SK-N-SH treated with all-trans-retinoic acid at 6 μM for 48 hours (cell line): ENCODE measurements around the gene KLHL35.

ENCODE experiments used
- ATAC-seq: fragments of 200-7000 bp; cut with Tn5 transposase; 3 replicates; pipeline ENCODE4 v1.9.1; 2020; ENCODE audit warnings: mild to moderate bottlenecking, moderate library complexity
- ARNTL ChIP-seq: fragments of 450-650 bp; formaldehyde crosslinking; IDR thresholded peaks from 2 replicates; pipeline ENCODE4 v1.5.0; 2020; ENCODE audit warnings: low read depth, mild to moderate bottlenecking, moderate library complexity, borderline replicate concordance
- ESRRG ChIP-seq: fragments of 250-450 bp; sonication (Bioruptor Pico); IDR thresholded peaks from 2 replicates; pipeline ENCODE4 v1.6.1; 2021; ENCODE audit warnings: mild to moderate bottlenecking
- OSR1 ChIP-seq: fragments of 250-450 bp; sonication (Bioruptor Pico); IDR thresholded peaks from 2 replicates; pipeline ENCODE4 v1.8.0; 2022; ENCODE audit warnings: moderate library complexity, mild to moderate bottlenecking, inconsistent platforms
- PPARA ChIP-seq: fragments of 250-450 bp; sonication (Bioruptor Pico); IDR thresholded peaks from 2 replicates; pipeline ENCODE4 v1.5.0; 2020; ENCODE audit warnings: mild to moderate bottlenecking, borderline replicate concordance
- RARB ChIP-seq: fragments of 250-450 bp; sonication (Bioruptor Pico); IDR thresholded peaks from 2 replicates; pipeline ENCODE4 v1.8.0; 2021; ENCODE audit warnings: mild to moderate bottlenecking, moderate library complexity
- TOX ChIP-seq: fragments of 250-450 bp; sonication (Bioruptor Pico); IDR thresholded peaks from 2 replicates; pipeline ENCODE4 v1.8.0; 2021; ENCODE audit warnings: mild to moderate bottlenecking, moderate library complexity, borderline replicate concordance
- ZFP3 ChIP-seq: fragments of 250-450 bp; sonication (Bioruptor Pico); IDR thresholded peaks from 2 replicates; pipeline ENCODE4 v1.5.0; 2020; ENCODE audit warnings: mild to moderate bottlenecking, moderate library complexity
- ZFP30 ChIP-seq: fragments of 450-650 bp; formaldehyde crosslinking; IDR thresholded peaks from 2 replicates; pipeline ENCODE4 v1.5.0; 2022; ENCODE audit warnings: mild to moderate bottlenecking, moderate library complexity
- ZNF565 ChIP-seq: fragments of 450-650 bp; formaldehyde crosslinking; conservative IDR thresholded peaks from 2 replicates; pipeline ENCODE4 v1.5.0; 2020; ENCODE audit warnings: low read depth, mild to moderate bottlenecking, moderate library complexity
- TF ChIP-seq, protein P1 (sequence below): fragments of 250-450 bp; sonication (Bioruptor Pico); IDR thresholded peaks from 2 replicates; pipeline ENCODE4 v1.8.0; 2021; ENCODE audit warnings: low read depth, mild to moderate bottlenecking, moderate library complexity, borderline replicate concordance
- TF ChIP-seq, protein P2 (sequence below): fragments of 250-450 bp; sonication (Bioruptor Pico); IDR thresholded peaks from 2 replicates; pipeline ENCODE4 v1.5.1; 2021; ENCODE audit warnings: mild to moderate bottlenecking, moderate library complexity
- TF ChIP-seq, protein P3 (sequence below): fragments of 250-450 bp; sonication (Bioruptor Pico); IDR thresholded peaks from 2 replicates; pipeline ENCODE4 v1.5.1; 2020; ENCODE audit warnings: low read depth, mild to moderate bottlenecking, moderate library complexity
- TF ChIP-seq, protein P4 (sequence below): fragments of 250-450 bp; sonication (Bioruptor Pico); IDR thresholded peaks from 2 replicates; pipeline ENCODE4 v1.8.0; 2020; ENCODE audit warnings: mild to moderate bottlenecking, moderate library complexity, borderline replicate concordance
- TF ChIP-seq, protein P5 (sequence below): fragments of 250-450 bp; sonication (Bioruptor Pico); IDR thresholded peaks from 2 replicates; pipeline ENCODE4 v1.5.0; 2020; ENCODE audit warnings: mild to moderate bottlenecking, moderate library complexity

The KLHL35 gene

DNA sequence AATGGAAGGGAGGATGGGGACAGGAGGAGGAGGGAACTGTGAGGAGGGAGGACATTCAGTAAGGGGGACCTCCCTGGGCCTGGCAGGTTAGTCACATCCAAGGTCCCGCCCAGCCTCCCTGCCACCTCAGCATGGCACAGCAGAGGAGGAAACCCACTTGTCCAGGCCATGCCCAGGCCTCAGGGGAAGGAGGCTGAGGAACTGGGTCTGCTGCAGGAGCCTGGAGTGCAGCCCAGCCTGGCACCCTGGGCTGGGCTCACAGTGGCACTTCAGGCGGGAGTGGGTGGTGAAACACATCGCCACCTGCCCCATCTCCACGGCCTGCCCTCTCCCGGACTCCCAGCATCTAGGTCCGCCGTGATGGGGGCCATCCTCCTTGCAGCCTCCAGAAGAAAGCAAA is 17.2 kb upstream of the KLHL35 start:
- ATAC-seq: no peak
- TF ChIP-seq OSR1 (no peak), ESRRG (CRISPR knock-in tag) (no peak)
- TF ChIP-seq, protein P1, sequence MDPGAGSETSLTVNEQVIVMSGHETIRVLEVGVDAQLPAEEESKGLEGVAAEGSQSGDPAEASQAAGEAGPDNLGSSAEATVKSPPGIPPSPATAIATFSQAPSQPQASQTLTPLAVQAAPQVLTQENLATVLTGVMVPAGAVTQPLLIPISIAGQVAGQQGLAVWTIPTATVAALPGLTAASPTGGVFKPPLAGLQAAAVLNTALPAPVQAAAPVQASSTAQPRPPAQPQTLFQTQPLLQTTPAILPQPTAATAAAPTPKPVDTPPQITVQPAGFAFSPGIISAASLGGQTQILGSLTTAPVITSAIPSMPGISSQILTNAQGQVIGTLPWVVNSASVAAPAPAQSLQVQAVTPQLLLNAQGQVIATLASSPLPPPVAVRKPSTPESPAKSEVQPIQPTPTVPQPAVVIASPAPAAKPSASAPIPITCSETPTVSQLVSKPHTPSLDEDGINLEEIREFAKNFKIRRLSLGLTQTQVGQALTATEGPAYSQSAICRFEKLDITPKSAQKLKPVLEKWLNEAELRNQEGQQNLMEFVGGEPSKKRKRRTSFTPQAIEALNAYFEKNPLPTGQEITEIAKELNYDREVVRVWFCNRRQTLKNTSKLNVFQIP (CRISPR knock-in tag): no peak
- TF ChIP-seq, protein P2, sequence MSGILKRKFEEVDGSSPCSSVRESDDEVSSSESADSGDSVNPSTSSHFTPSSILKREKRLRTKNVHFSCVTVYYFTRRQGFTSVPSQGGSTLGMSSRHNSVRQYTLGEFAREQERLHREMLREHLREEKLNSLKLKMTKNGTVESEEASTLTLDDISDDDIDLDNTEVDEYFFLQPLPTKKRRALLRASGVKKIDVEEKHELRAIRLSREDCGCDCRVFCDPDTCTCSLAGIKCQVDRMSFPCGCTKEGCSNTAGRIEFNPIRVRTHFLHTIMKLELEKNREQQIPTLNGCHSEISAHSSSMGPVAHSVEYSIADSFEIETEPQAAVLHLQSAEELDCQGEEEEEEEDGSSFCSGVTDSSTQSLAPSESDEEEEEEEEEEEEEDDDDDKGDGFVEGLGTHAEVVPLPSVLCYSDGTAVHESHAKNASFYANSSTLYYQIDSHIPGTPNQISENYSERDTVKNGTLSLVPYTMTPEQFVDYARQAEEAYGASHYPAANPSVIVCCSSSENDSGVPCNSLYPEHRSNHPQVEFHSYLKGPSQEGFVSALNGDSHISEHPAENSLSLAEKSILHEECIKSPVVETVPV (CRISPR knock-in tag): no peak
- TF ChIP-seq, all 23 proteins: peak for 0

DNA sequence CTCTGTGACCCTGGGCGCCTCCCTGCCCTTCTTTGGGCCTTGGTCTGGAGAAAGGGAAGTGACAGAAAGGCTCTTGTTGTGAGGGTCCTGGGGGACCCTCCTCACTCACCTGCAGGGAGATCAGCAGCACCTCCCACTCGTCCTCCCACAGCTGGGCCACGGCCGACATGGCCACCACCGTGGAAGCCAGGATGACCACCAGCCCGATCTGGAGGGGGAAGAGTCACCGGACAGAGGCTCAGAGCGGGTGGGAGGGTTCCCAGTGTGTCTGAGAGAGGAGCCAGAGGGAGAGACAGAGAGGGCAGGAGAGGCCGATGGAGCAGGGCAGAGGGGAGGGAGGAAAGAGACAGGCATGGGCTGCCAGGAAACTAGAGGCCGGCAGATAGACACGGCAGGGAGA is 16.8 kb upstream of the KLHL35 start:
- ATAC-seq: no peak
- TF ChIP-seq, protein P2 (CRISPR knock-in tag): no peak
- TF ChIP-seq ZFP30 (CRISPR knock-in tag): no peak
- TF ChIP-seq ARNTL: no peak
- no peak for TF ChIP-seq RARB (CRISPR knock-in tag)
- TF ChIP-seq ZFP3 (CRISPR knock-in tag): no peak
- TF ChIP-seq, protein P3, sequence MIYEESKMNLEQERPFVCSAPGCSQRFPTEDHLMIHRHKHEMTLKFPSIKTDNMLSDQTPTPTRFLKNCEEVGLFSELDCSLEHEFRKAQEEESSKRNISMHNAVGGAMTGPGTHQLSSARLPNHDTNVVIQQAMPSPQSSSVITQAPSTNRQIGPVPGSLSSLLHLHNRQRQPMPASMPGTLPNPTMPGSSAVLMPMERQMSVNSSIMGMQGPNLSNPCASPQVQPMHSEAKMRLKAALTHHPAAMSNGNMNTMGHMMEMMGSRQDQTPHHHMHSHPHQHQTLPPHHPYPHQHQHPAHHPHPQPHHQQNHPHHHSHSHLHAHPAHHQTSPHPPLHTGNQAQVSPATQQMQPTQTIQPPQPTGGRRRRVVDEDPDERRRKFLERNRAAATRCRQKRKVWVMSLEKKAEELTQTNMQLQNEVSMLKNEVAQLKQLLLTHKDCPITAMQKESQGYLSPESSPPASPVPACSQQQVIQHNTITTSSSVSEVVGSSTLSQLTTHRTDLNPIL (CRISPR knock-in tag): no peak
- TF ChIP-seq ZNF565 (CRISPR knock-in tag): no peak

DNA sequence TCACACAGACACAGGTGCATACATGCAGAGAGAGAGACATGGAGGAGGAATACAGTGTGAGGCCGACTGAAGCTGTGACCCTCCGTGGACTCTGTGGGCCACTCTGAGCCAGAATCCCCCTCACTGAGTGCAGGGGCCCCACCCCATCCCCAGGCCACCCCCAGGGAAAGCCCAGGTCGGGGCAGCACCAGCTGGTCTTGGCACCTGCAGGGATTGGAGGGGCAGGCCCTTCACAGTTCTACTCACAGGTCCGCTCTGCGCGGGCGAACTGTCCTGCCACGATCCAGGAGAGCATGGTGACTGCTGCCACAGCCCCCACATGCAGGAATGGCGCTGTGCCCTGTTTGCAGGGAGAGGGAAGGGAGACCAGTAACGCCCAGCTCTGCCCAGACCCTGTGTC is 16.3 kb upstream of the KLHL35 start:
- TF ChIP-seq, protein P4, sequence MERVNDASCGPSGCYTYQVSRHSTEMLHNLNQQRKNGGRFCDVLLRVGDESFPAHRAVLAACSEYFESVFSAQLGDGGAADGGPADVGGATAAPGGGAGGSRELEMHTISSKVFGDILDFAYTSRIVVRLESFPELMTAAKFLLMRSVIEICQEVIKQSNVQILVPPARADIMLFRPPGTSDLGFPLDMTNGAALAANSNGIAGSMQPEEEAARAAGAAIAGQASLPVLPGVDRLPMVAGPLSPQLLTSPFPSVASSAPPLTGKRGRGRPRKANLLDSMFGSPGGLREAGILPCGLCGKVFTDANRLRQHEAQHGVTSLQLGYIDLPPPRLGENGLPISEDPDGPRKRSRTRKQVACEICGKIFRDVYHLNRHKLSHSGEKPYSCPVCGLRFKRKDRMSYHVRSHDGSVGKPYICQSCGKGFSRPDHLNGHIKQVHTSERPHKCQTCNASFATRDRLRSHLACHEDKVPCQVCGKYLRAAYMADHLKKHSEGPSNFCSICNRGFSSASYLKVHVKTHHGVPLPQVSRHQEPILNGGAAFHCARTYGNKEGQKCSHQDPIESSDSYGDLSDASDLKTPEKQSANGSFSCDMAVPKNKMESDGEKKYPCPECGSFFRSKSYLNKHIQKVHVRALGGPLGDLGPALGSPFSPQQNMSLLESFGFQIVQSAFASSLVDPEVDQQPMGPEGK (CRISPR knock-in tag): no peak
- no peak for ATAC-seq

DNA sequence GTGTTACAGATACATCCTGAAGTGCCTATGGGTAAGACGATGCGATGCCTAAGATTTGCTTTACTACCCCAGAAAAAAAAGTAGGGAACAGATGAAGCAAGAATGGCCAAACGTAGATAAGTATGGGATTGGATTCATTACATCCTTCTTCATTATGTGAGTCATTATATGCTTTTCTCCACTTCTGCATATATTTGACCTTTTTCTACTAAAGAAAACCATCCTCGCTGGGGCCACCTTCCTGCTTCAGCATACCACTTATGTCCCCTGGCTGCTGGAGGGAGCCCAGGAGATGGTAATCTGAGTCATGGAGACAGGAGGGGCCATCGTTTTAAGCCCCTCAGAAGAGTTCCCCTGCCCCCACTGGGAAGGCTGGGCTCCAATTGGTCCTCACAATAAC is 14.4 kb upstream of the KLHL35 start:
- ATAC-seq: no peak
- TF ChIP-seq TOX (no peak), ARNTL (no peak), PPARA (CRISPR knock-in tag) (no peak)
- TF ChIP-seq, protein P5, sequence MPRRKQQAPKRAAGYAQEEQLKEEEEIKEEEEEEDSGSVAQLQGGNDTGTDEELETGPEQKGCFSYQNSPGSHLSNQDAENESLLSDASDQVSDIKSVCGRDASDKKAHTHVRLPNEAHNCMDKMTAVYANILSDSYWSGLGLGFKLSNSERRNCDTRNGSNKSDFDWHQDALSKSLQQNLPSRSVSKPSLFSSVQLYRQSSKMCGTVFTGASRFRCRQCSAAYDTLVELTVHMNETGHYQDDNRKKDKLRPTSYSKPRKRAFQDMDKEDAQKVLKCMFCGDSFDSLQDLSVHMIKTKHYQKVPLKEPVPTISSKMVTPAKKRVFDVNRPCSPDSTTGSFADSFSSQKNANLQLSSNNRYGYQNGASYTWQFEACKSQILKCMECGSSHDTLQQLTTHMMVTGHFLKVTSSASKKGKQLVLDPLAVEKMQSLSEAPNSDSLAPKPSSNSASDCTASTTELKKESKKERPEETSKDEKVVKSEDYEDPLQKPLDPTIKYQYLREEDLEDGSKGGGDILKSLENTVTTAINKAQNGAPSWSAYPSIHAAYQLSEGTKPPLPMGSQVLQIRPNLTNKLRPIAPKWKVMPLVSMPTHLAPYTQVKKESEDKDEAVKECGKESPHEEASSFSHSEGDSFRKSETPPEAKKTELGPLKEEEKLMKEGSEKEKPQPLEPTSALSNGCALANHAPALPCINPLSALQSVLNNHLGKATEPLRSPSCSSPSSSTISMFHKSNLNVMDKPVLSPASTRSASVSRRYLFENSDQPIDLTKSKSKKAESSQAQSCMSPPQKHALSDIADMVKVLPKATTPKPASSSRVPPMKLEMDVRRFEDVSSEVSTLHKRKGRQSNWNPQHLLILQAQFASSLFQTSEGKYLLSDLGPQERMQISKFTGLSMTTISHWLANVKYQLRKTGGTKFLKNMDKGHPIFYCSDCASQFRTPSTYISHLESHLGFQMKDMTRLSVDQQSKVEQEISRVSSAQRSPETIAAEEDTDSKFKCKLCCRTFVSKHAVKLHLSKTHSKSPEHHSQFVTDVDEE: no peak
- TF ChIP-seq, protein P2 (CRISPR knock-in tag): no peak
